Keratinocyte (primary cell): ENCODE data around the gene SEMA3C. TPM values are rescaled to one million over a fixed set of nuclear protein-coding genes. Genes with fewer than 3 reads are reported as not detected.
A peak's percentile ranks its signal among the peaks of the same experiment; 100 is the strongest.

Experiments used
- DNase-seq: peaks from one replicate; pipeline ENCODE4 v3.0.0-alpha.2; 2011; ENCODE audit warnings: low read depth, missing footprints, low spot score
- FAIRE-seq: peaks from 2 replicates; lab custom pipeline; 2011; peaks lifted over from hg19 to GRCh38; lab: Jason Lieb, UNC
- H2AFZ ChIP-seq: 2 replicates; pipeline ENCODE4 v1.6.0; 2012; ENCODE audit warnings: low read length, control low read depth, inconsistent platforms; ENCODE audit not compliant: control insufficient read depth
- H3K27ac ChIP-seq: 2 replicates; pipeline ENCODE4 v1.5.1; 2011; ENCODE audit warnings: low read length; ENCODE audit not compliant: control insufficient read depth, insufficient read depth
- H3K27me3 ChIP-seq: 3 replicates; pipeline ENCODE4 v1.6.0; 2011; ENCODE audit warnings: low read length; ENCODE audit not compliant: control insufficient read depth, insufficient read depth; ENCODE audit errors: extremely low read depth
- H3K36me3 ChIP-seq, 2 experiments: 2 replicates in 1 of 2; 3 replicates in 1 of 2; pipeline ENCODE4 v1.5.1; 2011; ENCODE audit warnings: low read length in 2 of 2, mild to moderate bottlenecking in 1 of 2; ENCODE audit not compliant: control insufficient read depth in 2 of 2, insufficient read depth in 2 of 2; ENCODE audit errors: extremely low read depth in 1 of 2
- H3K4me1 ChIP-seq: 3 replicates; pipeline ENCODE4 v1.5.1; 2011; ENCODE audit warnings: low read length; ENCODE audit not compliant: control insufficient read depth, insufficient read depth; ENCODE audit errors: extremely low read depth
- H3K4me2 ChIP-seq: 3 replicates; pipeline ENCODE4 v1.6.0; 2011; ENCODE audit warnings: low read depth, low read length; ENCODE audit not compliant: control insufficient read depth, insufficient read depth; ENCODE audit errors: extremely low read depth
- H3K4me3 ChIP-seq, 3 experiments: fragments of 200-600 bp in 1 of 3; sonication (generic) in 1 of 3; 2 replicates in 2 of 3; 3 replicates in 1 of 3; pipeline ENCODE4 v1.5.1; 2011 to 2016; ENCODE audit warnings: low read length in 3 of 3, mild to moderate bottlenecking in 3 of 3, control low read depth in 2 of 3, inconsistent platforms in 1 of 3, low read depth in 1 of 3, mixed read lengths in 1 of 3, mixed run types in 1 of 3, moderate library complexity in 1 of 3; ENCODE audit not compliant: control insufficient read depth in 2 of 3, insufficient read depth in 2 of 3; ENCODE audit errors: extremely low read depth in 1 of 3
- H3K79me2 ChIP-seq: 2 replicates; pipeline ENCODE4 v1.6.0; 2012; ENCODE audit warnings: low read length; ENCODE audit not compliant: control insufficient read depth, insufficient read depth
- H3K9ac ChIP-seq: 3 replicates; pipeline ENCODE4 v1.6.0; 2011; ENCODE audit warnings: low read length; ENCODE audit not compliant: control insufficient read depth, insufficient read depth; ENCODE audit errors: extremely low read depth
- H3K9me1 ChIP-seq: 3 replicates; pipeline ENCODE4 v1.6.0; 2011; ENCODE audit warnings: low read length; ENCODE audit not compliant: control insufficient read depth, insufficient read depth; ENCODE audit errors: extremely low read depth
- H3K9me3 ChIP-seq: 2 replicates; pipeline ENCODE4 v1.5.1; 2012; ENCODE audit warnings: low read depth, low read length; ENCODE audit not compliant: control insufficient read depth
- H4K20me1 ChIP-seq: 3 replicates; pipeline ENCODE4 v1.6.0; 2011; ENCODE audit warnings: low read length; ENCODE audit not compliant: control insufficient read depth, insufficient read depth; ENCODE audit errors: extremely low read depth
- CTCF ChIP-seq, 3 experiments: IDR thresholded peaks in 1 of 3; conservative IDR thresholded peaks in 1 of 3; optimal IDR thresholded peaks in 1 of 3; 2 replicates in 2 of 3; 3 replicates in 1 of 3; pipeline versions ENCODE3 to v1.5.1; 2011; ENCODE audit warnings: low read length in 3 of 3, mild to moderate bottlenecking in 3 of 3, moderate library complexity in 2 of 3, control low read depth in 1 of 3, inconsistent platforms in 1 of 3; ENCODE audit not compliant: insufficient read depth in 2 of 3; ENCODE audit errors: extremely low read depth in 1 of 3
- EZH2 ChIP-seq: IDR thresholded peaks from one replicate; pipeline ENCODE4 v1.6.1; 2012; ENCODE audit warnings: inconsistent platforms, mild to moderate bottlenecking, low read length, moderate library complexity
- dilution Hi-C: fragments of 300-500 bp; cut with MboI; formaldehyde crosslinking; loops from one replicate; pipeline ENCODE4 v1.7.0; 2020; ENCODE audit warnings: low sequenced_read_pairs; ENCODE audit not compliant: extremely low pct_ligation_motif_present
- polyA plus RNA-seq, 5 experiments: library from polyadenylated mRNA; depleted of rRNA in 3 of 5; stranded (reverse) in 3 of 5; stranded (forward) in 1 of 5; unstranded in 1 of 5; fragments of >200 nt; gene quantifications; 1 replicate in 1 of 5; 2 replicates in 3 of 5; 3 replicates in 1 of 5; pipeline versions ENCODE4 v1.2.1 to v1.2.3, GENCODE V29; 2011 to 2012; ENCODE audit warnings: missing spikeins in 2 of 5, low read depth in 1 of 5, low replicate concordance in 1 of 5

The SEMA3C gene
- polyA plus RNA-seq, 1 donor (not counting 4 experiments of a cell fraction or from before 2014, with no cell fraction given): 142 TPM

GRCh38 chr7:80773787-80774508, 144.9 kb downstream of the SEMA3C start:
- peaks cover 0 to 3% of the 10 kb centered on the region in 2 experiments for H3K36me3 ChIP-seq
- no peak for DNase-seq
- no peak overlapping the region for H3K9ac ChIP-seq
- no peak overlapping the region for H3K4me2 ChIP-seq
- H3K9me1 ChIP-seq: no peaks in the 10 kb centered on the region
- dilution Hi-C loops: no loop called here
- no peak overlapping the region for H2AFZ ChIP-seq
- H4K20me1 ChIP-seq: no peaks in the 10 kb centered on the region
- peaks cover 27% of the 10 kb centered on the region for H3K4me1 ChIP-seq
- no peak overlapping the region for H3K27ac ChIP-seq
- peak; percentile 90 for FAIRE-seq
- no peaks in the 10 kb centered on the region for H3K9me3 ChIP-seq
- H3K4me3 ChIP-seq: no peak overlapping the region
- TF ChIP-seq EZH2 (no peak), CTCF (optimal IDR thresholded peaks at IDR 0.05 in 1 of 3, IDR thresholded peaks at IDR 0.05 in 1 of 3, conservative IDR thresholded peaks at IDR 0.05 in 1 of 3; ENCODE audit: extremely low read depth in 1 of 3, insufficient read depth in 2 of 3, low read length in 3 of 3) (no peak)
- no peaks in the 10 kb centered on the region for H3K27me3 ChIP-seq
- H3K79me2 ChIP-seq: no peaks in the 10 kb centered on the region

- H3K9me3 ChIP-seq: no peaks in the 10 kb centered on the region
- H3K9ac ChIP-seq: no peak overlapping the region
- no peaks in the 10 kb centered on the region for H3K9me1 ChIP-seq
- dilution Hi-C loops: no loop called here
- H2AFZ ChIP-seq: no peak overlapping the region
- DNase-seq: no peak
- peaks cover 27% of the 10 kb centered on the region for H3K4me1 ChIP-seq
- H3K79me2 ChIP-seq: no peaks in the 10 kb centered on the region
- no peaks in the 10 kb centered on the region for H4K20me1 ChIP-seq
- no peak for TF ChIP-seq CTCF (optimal IDR thresholded peaks at IDR 0.05 in 1 of 3, IDR thresholded peaks at IDR 0.05 in 1 of 3, conservative IDR thresholded peaks at IDR 0.05 in 1 of 3; ENCODE audit: extremely low read depth in 1 of 3, insufficient read depth in 2 of 3, low read length in 3 of 3)
- TF ChIP-seq EZH2: no peak
- FAIRE-seq: peak; percentile 64
- no peak overlapping the region for H3K27ac ChIP-seq
- H3K36me3 ChIP-seq: peaks cover 0 to 3% of the 10 kb centered on the region in 2 experiments
- no peak overlapping the region for H3K4me3 ChIP-seq
- no peak overlapping the region for H3K4me2 ChIP-seq
- H3K27me3 ChIP-seq: no peaks in the 10 kb centered on the region
Observed at GRCh38 chr7:80772347-80772993, 146.4 kb downstream of the SEMA3C start.
